NCI-H187 treated with DMSO at 0.1 percent for 48 hours (cell line): Measurements from ENCODE around the gene VCPKMT.

Experiments used
- DNase-seq: peaks from one replicate; lab custom pipeline; 2025; lab: John Stamatoyannopoulos, UW

VCPKMT gene

DNA sequence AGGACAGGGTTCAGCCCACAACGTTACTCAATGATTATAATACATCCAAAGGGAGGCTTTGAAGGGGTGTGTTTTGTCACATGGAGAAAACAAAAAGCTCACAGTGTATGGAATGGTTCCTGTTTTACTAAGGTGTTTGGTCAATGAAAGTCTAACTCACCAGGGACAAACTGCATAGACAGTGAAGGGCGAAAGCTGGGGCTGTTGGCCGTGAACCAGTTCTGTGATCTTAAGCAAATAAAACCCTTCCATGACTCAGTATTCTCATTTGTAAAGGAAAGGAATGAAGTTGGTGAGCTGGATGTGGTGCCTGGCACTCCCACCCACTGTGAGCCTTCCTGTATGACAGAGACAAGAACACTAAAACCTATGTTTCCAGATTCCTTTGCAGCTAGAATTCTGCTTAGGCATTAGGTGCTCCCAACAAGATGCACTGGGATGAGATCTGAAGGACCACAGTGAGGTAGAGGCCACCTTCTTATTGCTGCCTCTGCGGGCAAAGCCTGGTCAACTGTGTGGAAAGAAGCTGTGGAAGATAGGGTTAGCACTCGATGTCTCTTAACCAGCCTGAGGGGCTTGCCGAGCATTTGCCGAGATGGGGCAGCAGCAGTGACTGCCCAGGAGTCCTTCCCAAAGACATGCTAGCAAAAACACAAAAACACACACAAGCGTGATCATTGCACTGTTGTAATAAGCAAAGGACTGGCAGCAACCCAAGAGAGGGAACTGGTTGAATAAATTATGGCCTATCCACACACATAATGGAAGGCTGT is 48.5 kb downstream of the VCPKMT start:
- DNase-seq = no peak

DNA sequence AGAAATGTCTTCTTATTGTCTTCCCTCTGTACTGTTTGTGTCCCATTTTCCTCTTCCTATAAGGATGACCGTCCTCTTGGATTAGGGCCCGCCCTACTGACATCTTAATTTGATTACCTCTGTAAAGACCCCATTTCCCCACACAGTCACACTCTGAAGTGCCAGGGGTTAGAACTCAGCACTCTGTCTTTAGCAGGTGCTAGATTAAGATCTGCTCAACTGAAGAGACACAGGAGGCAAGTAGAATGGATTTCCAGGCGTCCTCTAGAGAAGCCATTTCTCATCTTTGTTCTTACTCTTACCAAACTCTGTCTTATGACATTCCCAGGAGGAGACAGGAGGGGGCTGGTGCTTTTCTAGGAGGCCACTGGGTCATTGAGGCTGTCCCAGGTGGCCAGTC is 50.8 kb downstream of the VCPKMT start:
- DNase-seq = no peak

DNA sequence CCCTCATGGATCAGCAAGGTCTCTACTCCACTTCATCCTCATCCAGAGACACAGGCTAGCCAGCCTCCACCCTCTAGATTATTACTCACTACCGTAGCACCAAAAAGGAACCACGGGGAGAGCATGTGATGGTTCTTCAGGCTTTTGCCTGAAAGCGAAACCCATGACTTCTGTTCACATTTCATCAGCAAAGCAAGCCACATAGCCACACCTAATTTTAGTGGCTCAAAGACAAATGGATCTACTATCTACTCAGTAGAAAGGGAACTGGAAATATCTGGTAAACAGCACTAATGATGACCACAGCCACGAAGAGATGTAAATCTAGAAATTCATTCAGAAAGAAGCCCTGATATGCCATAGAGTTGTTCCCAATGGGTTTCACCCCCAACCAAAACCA is 51.4 kb downstream of the VCPKMT start:
- no peak for DNase-seq

DNA sequence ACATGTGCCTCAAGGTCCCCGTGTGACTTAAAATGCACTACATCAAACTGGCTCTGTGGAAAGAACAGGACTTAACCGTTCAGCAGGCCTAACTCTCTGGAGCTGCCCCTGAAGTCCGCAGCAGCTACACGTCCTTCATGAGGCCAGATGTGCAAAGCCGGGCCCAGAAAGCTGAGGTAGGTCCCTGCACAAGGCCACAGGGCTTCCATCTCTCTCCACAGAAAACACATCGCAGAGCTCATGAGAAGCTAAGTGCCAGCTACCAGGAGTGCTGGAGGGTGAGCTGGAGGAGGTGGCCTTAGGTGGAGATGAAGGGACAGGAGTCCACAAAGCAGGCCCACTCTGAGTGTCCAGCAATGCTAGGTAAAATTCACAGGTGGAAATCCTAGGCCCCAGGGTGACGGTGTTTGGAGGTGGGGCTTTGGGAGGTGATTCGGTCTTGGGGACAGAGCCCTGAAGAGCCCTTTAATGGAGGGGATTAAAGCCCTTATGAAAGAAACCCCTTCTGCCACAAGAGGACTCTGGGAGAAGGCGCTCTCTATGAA is 52.4 kb downstream of the VCPKMT start:
- no peak for DNase-seq

DNA sequence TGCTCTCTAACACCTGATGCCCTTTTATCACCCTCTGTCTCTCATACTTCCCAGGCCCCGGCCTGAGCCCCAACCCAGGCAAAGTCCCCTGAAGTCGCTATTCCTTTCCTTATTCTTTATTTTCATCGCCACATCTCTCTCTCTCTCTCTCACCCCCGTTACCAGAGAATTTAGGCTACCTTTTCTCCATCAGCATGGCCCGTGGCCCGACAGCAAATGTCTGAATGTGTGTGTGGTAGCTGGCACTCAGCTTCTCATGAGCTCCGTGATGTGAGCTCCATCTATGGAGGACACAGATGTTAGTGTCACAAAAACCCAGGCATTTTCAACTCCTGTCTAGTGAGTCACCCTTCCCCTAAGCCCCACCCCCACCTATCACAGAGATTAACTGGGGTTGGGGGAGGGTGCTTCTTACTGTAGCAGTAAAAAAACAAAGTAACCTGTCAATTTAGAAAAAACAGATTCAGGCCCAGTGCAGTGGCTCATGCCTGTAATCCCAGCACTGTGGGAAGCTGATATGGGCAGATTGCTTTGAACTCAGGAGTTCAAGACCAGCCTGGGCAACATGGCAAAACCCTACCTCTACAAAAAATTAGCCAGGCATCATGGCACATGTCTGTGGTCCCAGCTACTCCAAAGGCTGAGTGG is 53.8 kb downstream of the VCPKMT start:
- no peak for DNase-seq

DNA sequence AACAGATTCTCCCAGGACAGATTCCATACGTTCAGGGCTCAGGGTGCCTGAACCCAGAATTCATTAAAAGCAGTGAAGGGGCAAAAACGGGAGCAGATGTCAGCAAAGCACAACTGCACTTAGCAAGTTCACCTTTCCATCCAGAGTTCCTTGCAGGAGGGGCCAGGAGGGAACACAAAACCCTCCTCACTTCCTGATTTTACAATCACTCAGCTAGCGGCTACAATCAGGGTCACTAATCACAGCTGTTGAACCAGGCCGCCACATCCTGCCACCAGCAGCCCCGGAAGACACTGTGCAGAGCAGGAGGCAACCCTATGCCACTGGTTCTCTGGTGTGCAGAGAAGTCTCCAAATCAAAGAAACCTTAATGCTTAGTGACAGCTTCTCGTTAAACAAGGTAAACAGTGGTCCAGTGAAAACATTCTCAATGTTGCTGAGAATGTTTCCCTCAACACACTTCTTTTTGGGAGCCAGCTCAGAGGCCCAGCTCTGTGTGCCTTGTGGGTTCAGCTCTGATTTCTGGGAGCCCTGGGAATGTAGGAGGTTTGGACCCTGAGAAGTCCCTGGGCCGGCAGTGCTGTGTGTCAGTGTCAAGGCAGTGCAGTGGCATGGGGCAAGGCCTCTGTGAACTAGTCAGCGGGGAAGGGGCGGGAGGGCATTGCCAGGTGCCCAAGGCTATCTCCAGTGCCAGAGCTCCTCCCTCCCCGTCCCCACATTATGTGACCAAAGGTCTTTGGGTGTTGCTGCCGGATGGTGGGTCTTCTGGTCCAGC is 54.5 kb downstream of the VCPKMT start:
- no peak for DNase-seq

DNA sequence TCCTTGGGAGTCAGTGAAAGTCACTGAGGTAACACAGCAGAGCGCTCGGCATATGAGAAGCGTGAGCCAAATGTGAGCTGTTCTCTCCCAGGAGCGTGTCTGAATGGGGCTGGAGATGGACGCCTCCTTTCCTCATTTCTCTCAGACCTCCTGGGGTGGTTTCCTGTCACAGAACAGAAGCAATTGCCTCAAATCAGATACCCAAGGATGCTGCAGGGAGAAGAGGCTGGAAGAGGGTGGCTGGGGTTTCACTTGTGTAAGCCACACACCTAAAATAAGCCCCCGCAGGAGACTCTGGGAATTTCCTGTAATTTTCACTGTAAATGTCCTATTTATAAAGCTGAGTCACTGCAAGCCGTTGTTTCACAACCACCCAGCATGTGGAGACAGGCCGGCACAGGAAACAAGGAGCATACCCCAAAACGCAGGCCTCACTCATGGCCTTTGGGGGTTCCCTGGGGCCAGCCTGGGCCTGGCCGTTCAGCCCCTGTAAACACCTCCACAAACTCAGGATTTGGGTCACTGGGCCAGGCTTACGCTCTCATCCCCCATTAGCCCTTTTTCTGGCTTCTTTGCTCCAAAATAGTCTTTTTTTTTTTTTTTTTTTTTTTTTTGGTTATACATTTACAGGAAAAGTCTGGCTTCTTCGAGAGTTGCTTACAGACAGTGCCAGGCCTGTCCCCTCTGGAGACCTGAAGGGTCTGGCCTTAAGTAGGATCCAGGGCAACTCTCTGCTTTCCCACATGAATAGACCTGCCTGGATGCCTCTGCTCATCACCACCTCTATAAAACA is 55.3 kb downstream of the VCPKMT start:
- DNase-seq = no peak

DNA sequence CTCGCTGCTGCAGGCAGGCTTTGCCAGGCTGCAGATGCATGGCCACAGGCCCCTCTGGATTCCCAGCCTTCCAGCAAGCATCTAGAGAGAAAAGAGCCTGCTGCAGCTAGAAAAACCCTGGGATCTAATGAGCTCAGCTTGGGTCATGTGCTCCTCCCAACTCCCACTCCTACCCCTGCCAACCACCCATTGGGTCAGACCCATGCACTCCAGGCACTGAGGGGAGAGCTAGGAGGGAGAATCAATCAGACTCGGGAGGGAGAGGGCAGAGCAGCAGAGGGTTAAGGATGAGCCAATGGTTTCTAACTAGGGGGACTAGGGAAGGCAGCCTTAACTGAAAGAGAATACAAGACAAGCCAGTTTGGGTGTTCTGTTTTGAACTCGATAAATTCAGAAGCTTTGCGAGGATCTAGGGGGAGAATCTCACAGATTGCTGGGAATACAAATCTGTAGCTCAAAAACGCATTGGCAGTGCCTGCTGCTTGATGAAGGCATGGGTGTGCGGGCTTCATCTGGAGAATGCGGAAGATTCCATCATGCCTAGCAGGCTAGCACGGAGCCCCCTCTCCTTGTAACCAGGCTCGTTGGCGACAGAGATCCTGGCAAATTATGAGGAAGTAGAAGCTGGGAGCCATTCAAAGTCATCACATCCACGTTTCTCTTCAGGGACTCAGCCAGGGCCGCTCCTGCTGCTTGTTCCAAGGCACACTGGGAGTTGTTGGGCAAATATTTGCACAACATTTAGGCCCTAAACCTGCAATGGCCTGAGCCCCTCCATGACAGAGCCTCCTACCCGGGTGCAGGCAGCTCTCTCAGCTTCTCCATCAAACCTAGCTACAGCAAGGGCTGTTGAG is 56.4 kb downstream of the VCPKMT start:
- no peak for DNase-seq
